Inflammatory macrophage treated with lipopolysaccharide for 1 hour (primary cell): ENCODE results near the gene MYO16.
"Not testable (repeated sequence)": the region's sequence is repeated elsewhere in the genome, so short reads cannot be mapped to it uniquely, and the experiment has no call there.

Source experiments
- DNase-seq, 2 donors: peaks; one replicate each; pipeline ENCODE4 v3.0.0-alpha.2; 2020 to 2022

The MYO16 gene

DNA sequence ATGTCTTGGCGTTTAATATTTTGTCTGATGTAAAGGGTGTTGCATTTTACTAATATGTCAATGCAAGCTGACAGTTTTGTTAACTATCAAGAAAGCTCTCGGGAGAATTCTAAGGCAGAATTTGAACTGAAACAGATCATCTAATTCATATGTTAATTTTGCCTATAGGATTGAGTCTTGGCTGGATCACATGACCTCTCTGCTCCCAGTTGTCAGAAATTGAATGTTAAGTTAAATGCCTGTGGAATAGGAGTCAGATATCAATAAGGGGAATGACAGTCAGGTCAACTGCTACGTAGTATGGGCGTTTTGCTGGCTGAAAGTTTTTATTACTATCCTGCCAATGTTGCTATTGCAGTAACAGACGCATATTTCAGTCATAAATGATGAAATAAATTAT, 358.5 kb downstream of the MYO16 start:
- no peak for DNase-seq

DNA sequence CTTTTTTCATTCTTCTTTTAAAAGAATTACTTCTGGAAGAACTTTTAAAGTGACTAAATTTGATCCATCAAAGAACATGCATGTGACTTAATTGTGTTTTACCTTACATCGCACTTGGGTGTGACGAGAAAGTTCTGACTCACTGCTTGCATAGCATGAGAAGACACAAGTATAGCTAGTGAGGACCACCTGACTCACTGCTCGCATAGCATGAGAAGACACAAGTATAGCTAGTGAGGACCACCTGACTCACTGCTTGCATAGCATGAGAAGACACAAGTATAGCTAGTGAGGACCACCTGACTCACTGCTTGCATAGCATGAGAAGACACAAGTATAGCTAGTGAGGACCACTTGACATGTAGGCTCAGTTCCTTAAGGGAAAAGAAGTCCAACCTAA, 362.0 kb downstream of the MYO16 start:
- not testable (repeated sequence) for DNase-seq

DNA sequence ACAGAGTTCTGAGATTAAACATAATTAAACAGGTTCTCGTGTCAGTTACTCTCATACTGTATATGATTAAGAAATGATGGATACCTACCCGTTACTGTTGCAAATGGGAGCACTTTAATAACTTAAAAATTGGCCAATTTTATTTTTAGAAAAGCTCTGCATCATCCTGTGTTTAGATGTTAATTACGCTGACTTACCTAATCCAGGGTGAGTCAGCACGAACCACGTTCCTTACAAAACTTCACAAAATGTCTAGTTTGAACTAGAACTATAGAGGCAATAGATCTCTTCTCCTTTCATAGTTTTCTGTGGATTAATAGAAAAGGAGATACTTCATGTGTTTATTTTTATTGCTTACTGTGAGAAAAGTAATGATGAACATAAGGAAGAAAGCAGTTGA, 363.9 kb downstream of the MYO16 start:
- DNase-seq, result peak in 1 of 2 donors; percentile 4

DNA sequence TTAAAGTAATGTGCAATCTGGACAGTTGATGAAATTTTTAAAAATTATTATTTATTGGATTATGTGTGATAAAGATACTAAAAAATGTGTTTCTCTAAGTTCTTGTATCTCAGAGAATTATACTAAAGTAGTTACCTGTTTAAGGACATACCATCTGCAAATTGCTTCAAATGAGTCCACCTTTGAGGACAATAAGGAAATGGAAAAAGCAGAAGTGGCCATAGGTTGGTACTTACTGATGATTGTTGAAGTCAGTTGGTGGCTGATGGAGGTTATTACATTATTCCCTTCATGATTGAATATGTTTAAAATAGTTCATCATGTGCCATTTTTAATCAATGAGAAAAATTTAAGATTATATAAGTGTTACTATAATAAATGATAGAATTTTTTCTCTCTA, 367.0 kb downstream of the MYO16 start:
- no peak for DNase-seq

DNA sequence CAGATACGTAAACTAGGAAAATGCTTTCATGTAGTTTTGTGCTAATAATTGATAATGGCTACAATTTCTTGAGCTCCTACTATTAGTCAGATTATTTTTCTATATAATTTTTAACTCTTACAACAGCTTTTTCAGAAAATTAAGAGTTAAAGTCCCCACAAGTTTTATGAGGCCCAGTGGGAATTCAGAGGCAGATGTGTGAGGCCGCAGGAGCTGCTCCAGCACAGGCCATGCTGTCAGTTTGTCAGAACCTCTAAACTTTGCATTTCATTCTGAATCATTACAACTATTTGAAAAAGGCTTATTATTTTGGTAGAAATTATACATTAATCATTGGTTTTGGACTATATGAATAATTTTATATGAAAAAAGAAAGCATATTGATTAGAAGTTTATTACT, 370.8 kb downstream of the MYO16 start:
- DNase-seq, result no peak

DNA sequence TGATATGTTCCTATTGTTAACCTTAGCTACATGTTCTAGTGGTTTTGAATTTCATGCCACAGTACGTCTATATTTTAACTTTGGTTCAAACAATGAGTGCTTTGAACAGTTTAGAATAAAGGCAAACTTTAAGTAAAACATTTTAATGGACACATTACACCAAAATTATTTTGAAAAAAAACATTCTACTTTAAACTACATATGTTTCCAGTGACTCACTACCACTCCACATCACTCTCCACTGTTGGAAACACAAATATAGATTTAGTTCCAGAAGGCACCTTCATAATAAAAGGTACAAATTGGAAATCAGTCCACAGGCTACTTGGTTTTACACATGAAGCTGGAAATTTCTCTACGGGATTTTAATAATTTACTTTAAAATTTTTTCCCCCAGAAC, 373.5 kb downstream of the MYO16 start:
- DNase-seq, result no peak

DNA sequence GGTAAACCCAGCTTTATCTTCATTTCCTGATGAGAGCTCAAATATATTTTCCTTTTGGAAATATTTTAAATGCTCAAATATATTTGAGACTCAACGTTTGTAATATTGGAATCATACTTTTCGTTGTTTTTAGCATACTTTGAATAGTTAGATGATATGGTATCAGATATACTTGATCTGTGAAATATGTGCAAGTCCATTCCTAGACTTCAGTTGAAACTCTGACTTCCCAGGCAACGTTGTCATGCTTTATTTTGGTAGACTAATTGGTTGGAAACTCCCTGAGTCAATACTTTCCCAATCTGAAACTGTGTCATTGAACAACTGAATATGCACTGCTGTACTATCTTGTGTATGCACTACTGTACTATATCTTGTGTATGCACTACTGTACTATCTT, 378.5 kb downstream of the MYO16 start:
- DNase-seq, result no peak

DNA sequence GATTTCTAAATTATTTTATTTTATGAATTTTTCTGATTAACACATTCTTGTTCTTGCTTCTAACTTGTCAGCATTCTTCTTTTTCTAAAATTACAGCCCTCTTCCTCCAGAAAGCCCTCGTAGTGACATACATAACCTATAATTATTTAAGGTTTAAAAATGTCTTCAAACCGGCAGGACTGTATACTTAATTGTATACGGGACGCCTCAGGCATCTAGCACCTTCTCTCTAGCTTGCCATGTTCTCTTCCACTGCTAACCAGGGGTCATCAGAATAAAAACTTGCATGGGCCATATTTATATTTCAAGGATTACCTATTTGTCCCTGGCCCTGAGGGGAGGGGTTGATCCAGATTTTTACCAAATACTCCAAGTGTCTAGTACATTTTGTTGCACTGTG, 380.3 kb downstream of the MYO16 start:
- DNase-seq, result no peak

DNA sequence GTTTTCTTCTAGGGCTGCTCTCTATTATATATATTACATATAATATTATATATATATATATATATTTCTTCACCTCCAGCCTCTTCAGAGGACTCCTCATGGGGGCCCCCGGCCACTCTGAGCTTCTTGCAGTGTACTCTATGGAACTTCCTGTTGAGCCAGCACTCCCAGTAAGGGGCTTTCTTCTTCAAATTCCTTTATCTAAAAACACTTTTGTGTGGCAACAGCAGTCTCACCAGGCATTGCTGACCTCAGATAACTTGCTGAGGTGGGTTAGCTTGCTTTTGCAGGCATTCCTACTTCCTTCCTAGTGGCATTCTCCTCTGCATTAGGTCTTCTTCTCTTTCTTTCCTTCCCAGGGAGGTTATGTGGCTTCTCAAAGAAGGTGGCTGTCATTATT, 381.5 kb downstream of the MYO16 start:
- no peak for DNase-seq

DNA sequence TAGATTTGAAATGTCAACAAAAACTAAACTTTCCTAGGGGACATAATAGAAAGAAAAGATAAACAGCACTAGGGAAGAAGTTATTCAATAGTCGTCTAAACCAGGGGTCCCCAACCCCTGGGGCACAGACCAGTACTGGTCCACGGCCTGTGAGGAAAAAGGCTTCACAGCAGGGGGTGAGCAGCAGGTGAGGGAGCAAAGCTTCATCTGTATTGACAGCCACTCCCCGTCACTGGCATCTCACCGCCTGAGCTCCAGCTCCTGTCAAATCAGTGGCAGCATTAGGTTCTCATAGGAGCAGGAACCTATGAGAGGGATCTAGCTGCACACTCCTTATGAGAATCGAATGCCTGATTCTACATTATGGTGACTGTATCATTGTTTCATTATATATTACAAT, 382.7 kb downstream of the MYO16 start:
- no peak for DNase-seq

DNA sequence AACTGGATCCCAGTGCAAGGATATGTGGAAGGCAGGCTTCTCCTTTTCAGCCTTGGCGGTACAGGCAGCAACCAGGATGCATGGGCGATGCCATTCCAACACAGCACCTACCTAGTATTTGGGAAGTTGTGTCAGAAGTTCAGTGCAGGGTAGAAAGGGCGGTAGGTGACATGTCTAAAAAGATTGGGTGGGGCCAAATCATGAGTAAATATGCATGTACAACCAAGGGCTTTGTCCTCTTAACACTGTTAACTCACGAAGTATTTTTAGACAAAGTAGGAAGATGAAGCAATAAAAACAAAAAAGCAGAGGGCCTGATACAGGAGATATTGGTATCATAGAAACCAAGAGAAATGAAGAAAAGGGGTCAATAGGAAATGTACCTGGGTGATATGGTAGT, 392.1 kb downstream of the MYO16 start:
- DNase-seq, result no peak

DNA sequence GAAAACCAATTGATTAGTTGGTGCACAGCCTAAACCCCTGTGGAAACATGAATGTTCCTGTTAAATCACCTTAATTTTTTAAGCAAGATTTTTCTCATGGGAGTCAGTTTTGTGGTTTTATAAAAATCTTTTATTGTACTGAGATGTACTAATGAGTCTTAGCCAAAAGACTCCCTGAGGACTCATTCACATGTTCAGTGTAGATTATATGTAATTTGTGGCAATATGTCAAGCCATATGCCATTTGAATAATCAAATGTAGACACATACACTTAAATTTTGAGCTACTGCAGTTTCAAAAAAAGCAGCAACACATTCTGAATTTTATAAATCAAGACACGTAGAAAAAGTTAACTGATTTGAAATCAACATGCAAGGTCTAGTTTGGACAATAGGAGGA, 395.2 kb downstream of the MYO16 start:
- no peak for DNase-seq

DNA sequence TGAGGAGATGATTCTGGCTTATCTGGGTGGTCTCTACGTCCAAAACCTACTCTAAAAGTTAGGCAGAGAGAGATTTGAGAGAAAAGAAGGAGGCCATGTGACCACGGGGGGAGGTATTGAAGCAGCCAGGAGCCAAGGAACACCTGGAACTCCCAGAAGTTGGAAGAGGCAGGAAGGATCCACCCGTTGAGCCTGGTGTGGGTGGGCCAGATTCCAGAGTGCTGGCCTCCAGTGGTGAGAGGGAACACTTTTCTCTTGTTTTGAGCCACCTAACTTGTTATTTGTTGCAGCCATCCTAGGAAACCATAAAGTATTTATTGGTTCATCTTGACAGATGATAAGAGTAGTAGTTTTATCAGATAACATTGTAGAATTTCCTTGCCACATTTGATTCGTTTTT, 396.9 kb downstream of the MYO16 start:
- DNase-seq, result no peak

DNA sequence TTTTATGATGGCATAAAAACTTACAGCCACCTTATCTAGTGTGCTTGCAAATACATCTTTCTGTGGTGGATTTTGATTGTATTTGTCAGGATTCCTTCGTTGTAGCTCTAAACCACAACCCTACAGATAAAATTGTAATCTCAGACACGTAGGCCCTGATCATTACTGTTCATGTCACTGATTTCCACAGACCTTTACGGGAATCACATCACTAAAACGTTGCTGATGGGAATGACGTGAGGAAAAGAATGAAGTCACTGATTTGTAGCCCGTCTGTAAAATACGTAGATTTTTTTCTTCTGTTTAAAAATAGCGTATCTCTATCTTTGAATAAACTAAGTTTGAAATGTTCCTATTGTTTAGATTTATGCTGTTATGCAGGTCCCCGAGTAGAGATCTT, 399.2 kb downstream of the MYO16 start:
- DNase-seq, result no peak

DNA sequence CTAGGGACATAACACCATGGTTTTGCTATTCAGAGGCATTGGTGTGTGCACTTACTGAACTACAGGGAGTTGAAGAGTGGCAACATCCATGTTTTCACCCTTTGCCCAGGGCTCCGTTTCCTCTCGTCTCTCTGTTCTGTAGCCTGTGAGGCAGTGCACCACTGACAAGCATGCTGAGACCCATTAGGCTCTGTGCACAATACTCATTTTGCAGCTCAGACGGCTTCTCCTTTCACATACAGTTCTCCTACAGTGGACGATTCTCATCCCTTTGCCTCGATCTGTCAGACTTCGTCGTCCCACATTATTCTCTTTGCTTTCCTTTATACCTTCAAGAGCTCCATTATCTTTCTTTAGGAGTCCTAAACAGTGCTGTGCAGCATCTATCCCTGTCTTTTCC, 403.7 kb downstream of the MYO16 start:
- DNase-seq, result no peak

DNA sequence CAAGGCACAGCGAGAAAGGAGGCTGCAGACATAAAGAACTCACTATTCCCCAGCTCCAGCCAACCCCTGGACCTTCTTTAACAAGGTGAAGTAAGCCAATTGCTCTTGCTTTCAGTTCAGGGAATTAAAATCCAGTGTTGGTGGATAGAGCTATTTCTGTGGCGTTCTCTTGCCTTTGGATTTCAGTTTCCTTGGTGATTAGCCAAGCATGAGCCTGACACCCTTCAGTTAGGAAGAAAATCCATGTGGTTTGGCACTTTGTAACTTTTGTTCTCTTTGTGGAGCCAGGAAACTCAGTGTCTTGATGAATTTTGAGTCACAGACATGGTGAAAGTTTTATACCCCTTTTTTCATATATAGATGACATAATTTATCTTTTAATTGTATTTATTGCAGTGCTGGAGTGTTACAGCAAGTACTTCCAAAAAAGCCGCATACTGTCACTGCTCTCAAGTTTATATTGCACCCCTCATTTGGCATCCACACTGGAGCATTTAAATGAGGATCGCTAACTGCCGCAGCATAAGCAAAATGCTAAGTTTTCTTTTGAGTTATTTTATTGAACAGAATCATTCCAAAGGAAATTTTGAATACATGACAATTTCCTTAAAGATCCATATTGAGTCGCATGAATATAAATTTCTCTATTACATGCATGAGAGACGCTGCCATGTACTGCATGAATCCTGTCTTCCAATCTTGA, 406.8 kb downstream of the MYO16 start:
- no peak for DNase-seq

DNA sequence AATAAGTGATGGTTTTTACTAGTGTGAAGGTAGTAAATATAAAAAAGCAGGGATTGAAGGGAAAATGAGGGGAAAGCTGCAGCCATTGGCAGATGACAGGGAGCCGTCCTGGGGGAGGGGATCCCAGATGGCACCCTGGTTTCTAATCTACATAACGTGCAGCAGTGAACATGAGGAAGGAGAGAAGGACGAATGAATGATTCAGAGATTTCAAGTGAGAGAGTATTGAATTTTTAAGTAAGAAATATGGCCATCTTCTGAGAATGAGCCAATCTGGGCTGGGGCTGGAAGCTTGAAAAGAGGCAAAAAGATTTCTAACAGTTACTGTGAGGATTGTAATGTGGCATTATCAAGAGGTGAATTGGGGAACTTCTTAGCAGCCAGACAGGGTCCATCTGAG, 414.2 kb downstream of the MYO16 start:
- DNase-seq, result no peak

DNA sequence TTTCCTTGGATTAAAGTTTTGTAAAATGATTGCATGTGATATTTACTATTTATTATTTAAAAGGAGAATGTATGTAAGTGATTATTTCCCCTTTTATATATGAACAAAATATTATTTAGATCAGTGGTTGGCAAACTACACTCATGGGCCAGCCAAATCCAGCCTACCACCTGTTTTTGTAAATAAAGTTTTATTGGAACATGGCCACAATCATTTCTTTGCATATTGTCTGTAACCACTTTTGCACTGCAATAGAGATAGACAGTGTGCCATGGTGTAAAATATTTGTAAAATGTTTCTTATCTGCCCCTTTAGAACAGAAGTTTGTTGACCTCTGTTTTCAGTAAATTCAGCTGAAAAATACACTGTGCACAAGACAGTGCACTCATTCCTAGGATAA, 426.4 kb downstream of the MYO16 start:
- DNase-seq, result no peak

DNA sequence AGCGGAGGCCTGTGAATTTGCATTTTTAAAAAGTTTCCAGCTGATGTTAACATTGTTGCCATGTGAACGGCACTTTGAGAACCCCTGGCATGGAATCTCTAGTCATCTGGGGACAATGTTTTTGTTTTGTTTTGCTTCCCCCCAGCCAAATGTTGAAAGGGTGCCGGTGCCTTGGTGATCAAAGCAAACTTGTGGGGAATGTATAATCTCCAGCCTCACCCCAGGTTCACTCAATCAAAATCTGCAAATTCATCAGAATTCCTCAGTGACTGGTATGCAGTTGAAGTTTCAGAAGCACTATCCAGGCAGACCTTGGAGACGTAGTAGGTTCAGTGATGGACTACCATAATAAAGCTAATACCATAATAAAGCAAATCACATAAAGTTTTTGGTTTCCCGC, 428.7 kb downstream of the MYO16 start:
- DNase-seq, result no peak

DNA sequence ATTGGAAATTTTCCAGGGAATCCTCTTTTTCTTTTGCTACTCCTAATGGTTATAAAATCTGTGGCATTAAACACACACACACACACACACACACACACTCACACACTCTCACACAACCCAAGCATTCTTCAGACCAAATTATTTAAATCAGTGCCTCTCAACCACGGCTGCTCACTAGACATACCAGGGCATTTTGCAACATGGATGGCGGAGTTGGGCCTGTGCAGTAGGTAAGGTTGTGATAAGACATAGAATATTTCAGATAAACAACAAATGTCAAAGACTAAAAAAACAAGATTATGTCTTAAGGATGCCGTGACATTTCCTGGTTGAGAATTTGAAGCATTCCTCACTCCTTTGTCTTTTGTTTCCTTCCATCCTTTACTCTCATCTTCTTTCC, 443.1 kb downstream of the MYO16 start:
- DNase-seq, result no peak

DNA sequence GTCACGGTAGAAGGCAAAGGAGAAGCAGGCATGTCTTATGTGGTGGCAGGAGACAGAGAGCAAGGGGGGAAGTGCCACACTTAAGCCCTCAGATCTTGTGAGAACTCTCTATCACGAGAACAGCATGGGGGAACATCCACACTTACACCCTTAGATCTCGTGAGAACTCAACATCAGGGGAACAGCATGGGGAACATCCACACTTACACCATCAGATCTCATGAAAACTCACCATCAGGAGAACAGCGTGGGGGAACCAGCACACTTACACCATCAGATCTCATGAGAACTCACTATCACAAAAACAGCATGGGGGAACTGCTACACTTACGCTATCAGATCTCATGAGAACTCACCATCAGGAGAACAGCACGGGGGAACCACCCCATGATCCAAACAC, 445.0 kb downstream of the MYO16 start:
- no peak for DNase-seq

DNA sequence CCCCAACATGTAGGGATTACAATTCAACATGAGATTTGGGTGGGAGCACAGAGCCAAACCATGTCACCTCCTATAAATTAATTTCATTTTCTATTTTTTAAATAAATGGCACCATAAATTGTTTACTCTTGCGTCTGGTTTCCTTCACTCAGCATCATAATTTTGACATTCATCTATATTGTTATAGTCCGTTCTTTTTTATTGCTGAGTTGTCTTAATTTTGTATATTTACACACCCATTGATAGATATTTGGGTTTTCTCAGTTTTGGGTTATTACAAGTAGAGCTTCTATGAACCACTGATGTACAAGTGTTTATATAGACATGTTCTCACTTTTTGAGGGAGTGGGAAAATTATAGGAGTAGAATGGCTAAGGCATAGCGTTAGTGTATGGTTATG, 445.4 kb downstream of the MYO16 start:
- DNase-seq, result no peak

DNA sequence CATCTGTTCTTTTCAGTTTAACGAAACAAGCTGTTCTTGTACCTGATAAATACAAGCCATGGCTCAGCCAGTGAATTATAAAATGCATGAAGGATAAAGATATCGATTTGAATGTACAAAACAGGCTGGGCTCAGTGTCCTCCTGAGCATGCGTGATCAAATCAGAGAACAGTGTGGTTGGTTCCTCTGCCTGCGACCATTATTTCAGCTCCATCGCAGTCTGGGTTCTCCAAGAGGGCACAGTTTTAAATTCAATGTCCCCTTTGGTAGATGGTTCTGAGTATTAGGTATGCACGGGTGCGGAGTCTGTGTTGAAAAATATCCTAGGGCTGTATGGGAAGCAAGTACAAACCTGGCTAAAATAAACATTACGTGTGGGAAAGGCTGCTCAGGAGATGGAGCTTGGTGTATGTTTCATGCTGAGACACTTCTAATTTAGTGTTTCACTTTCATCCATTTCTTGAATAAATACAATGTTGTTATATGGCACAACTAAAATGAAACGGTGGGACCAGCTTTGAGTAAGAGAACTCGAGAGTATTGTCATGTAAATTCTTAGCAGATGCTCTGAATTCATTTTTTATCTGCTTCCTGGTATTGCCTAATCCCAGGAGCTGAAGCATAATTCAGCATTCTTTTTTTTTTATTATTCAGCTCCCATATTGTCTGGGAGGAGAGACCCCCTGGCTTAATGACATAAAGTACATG, 458.7 kb downstream of the MYO16 start:
- no peak for DNase-seq

DNA sequence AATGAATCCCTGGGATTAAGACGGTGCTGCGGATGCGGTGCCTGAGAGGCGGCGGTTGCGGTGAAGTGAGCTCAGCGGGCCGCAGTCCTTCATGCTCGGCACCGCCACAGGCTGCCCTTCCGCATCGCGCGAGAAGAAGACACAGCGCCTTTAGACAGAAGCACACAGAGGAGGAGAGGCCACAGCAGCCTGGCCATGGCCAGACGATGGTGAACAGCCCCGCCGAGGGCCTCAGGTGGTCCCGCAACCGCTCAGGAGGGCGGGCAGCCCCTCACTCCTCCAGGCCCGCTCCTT, 459.2 kb downstream of the MYO16 start:
- DNase-seq, result no peak

DNA sequence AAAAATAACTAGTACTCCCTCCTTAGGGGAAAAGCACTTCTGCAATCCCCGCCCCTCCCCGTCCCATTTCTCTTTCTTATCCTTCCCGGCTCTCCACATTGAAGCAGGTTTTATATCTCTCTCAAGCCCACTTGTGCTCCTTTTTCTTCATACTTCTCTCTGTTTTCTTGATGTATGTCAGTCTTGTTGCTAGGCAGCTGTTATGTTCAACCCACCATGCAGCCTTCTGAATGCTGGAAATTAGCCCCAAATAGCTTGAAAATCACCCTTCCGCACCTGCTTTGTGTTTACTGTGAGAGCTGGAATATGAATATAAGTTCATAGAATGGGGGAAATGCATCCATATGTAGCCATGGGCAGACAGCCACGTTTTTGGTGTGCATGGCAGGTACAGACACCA, 461.4 kb downstream of the MYO16 start:
- DNase-seq, result no peak
